IMR-90 (cell line): ENCODE results near the gene RBMS2. TPM values are rescaled to one million over a fixed set of nuclear protein-coding genes. Genes with fewer than 3 reads are reported as not detected.

ENCODE experiments used
- ATAC-seq: fragments of 200-7000 bp; cut with Tn5 transposase; 2 replicates; pipeline ENCODE4 v1.9.1; 2020; ENCODE audit warnings: low read depth, mild to moderate bottlenecking, moderate library complexity
- BruUV-seq: library from RNA; stranded (reverse); fragments of 400-500 nt; replicated peaks from 2 replicates; lab custom pipeline; 2021; lab: Mats Ljungman, UMichigan
- CTCF ChIA-PET: fragments of 300-600 bp; formaldehyde crosslinking; extraction: SDS; loops from one replicate; lab custom pipeline; 2021; ENCODE audit warnings: antibody characterized with exemption; lab: Yijun Ruan, JAX
- POLR2A ChIA-PET: fragments of 300-600 bp; sonication (Branson Sonifier 250); formaldehyde crosslinking; loops from one replicate; lab custom pipeline; 2022; ENCODE audit warnings: antibody characterized with exemption; ENCODE audit not compliant: unreplicated experiment; lab: Charles Lee
- DNase-seq: peaks from one replicate; pipeline ENCODE4 v3.0.0; 2013
- H2AFZ ChIP-seq: replicated peaks from 2 replicates; pipeline ENCODE3; 2013; ENCODE audit warnings: low read length, mild to moderate bottlenecking; ENCODE audit not compliant: poor library complexity
- H2AK5ac ChIP-seq: 2 replicates; pipeline ENCODE4 v1.6.1; 2013; ENCODE audit warnings: low read depth, low read length, inconsistent platforms
- H2AK9ac ChIP-seq: replicated peaks from 2 replicates; pipeline ENCODE3; 2013; ENCODE audit warnings: mild to moderate bottlenecking, low read depth, low read length, moderate library complexity; ENCODE audit not compliant: poor library complexity
- H2BK120ac ChIP-seq: 2 replicates; pipeline ENCODE4 v1.6.1; 2013; ENCODE audit warnings: low read depth, low read length, inconsistent platforms
- H2BK15ac ChIP-seq: 3 replicates; pipeline ENCODE4 v1.6.1; 2013; ENCODE audit warnings: low read depth, low read length, inconsistent platforms
- H2BK20ac ChIP-seq: 2 replicates; pipeline ENCODE4 v1.6.1; 2013; ENCODE audit warnings: low read depth, mild to moderate bottlenecking, inconsistent platforms, low read length, moderate library complexity
- H2BK5ac ChIP-seq: 2 replicates; pipeline ENCODE4 v1.6.1; 2013; ENCODE audit warnings: mild to moderate bottlenecking, low read depth, low read length, inconsistent platforms; ENCODE audit not compliant: poor library complexity, severe bottlenecking
- H3K14ac ChIP-seq: replicated peaks from 2 replicates; pipeline ENCODE4 v1.6.1; 2013; ENCODE audit warnings: low read depth, low read length, inconsistent platforms
- H3K18ac ChIP-seq: 2 replicates; pipeline ENCODE4 v1.6.1; 2013; ENCODE audit warnings: low read depth, low read length, control low read depth
- H3K23ac ChIP-seq: 2 replicates; pipeline ENCODE4 v1.6.1; 2013; ENCODE audit warnings: low read depth, low read length, inconsistent platforms
- H3K27ac ChIP-seq: 2 replicates; pipeline ENCODE4 v1.5.1; 2013; ENCODE audit warnings: mild to moderate bottlenecking, control low read depth, low read length; ENCODE audit not compliant: insufficient read depth
- H3K27me3 ChIP-seq: 2 replicates; pipeline ENCODE4 v1.6.1; 2013; ENCODE audit warnings: low read length; ENCODE audit not compliant: control insufficient read depth, insufficient read depth
- H3K36me3 ChIP-seq: 2 replicates; pipeline ENCODE4 v1.6.1; 2013; ENCODE audit warnings: low read length, mixed read lengths; ENCODE audit not compliant: control insufficient read depth, insufficient read depth
- H3K4ac ChIP-seq: 2 replicates; pipeline ENCODE4 v1.6.1; 2013; ENCODE audit warnings: low read depth, low read length, inconsistent platforms
- H3K4me1 ChIP-seq: 2 replicates; pipeline ENCODE4 v1.6.1; 2013; ENCODE audit warnings: low read length, mixed read lengths; ENCODE audit not compliant: control insufficient read depth, insufficient read depth
- H3K4me2 ChIP-seq: 2 replicates; pipeline ENCODE4 v1.6.1; 2013; ENCODE audit warnings: low read depth, mild to moderate bottlenecking, control low read depth, low read length, moderate library complexity
- H3K4me3 ChIP-seq: 2 replicates; pipeline ENCODE4 v1.5.1; 2013; ENCODE audit warnings: low read depth, mild to moderate bottlenecking, control low read depth, low read length, moderate library complexity; ENCODE audit not compliant: insufficient read depth
- H3K56ac ChIP-seq: 2 replicates; pipeline ENCODE4 v1.6.1; 2013; ENCODE audit warnings: low read length, inconsistent platforms; ENCODE audit not compliant: insufficient read depth; ENCODE audit errors: extremely low read depth
- H3K79me1 ChIP-seq, 2 experiments: 2 replicates each; pipeline ENCODE4 v1.6.1; 2013; ENCODE audit warnings: low read length in 2 of 2, inconsistent platforms in 1 of 2, low read depth in 1 of 2
- H3K9ac ChIP-seq: 2 replicates; pipeline ENCODE4 v1.6.1; 2013; ENCODE audit warnings: low read depth, low read length, control low read depth
- H3K9me1 ChIP-seq: 2 replicates; pipeline ENCODE4 v1.6.1; 2013; ENCODE audit warnings: low read length, inconsistent platforms; ENCODE audit not compliant: insufficient read depth
- H3K9me3 ChIP-seq: 2 replicates; pipeline ENCODE4 v1.6.1; 2013; ENCODE audit warnings: low read length; ENCODE audit not compliant: control insufficient read depth, insufficient read depth
- H4K20me1 ChIP-seq: 2 replicates; pipeline ENCODE4 v1.6.1; 2013; ENCODE audit warnings: low read length, inconsistent platforms; ENCODE audit not compliant: insufficient read depth
- H4K5ac ChIP-seq: 2 replicates; pipeline ENCODE4 v1.6.1; 2013; ENCODE audit warnings: mild to moderate bottlenecking, low read depth, low read length, control low read depth
- H4K8ac ChIP-seq, 2 experiments: 2 replicates each; pipeline ENCODE4 v1.6.1; 2013; ENCODE audit warnings: low read depth in 2 of 2, low read length in 2 of 2, control low read depth in 1 of 2, inconsistent platforms in 1 of 2
- H4K91ac ChIP-seq: 2 replicates; pipeline ENCODE4 v1.6.1; 2013; ENCODE audit warnings: low read depth, low read length, inconsistent platforms; ENCODE audit not compliant: insufficient read depth
- BHLHE40 ChIP-seq: fragments of 150-350 bp; IDR thresholded peaks from 2 replicates; pipeline ENCODE4 v1.6.1; 2016; ENCODE audit warnings: mild to moderate bottlenecking, low read depth, low read length
- MAFK ChIP-seq: IDR thresholded peaks from 2 replicates; pipeline ENCODE4 v1.6.1; 2012; ENCODE audit warnings: low read depth, low read length, improper control_type of control experiment
- MAZ ChIP-seq: IDR thresholded peaks from 2 replicates; pipeline ENCODE4 v1.6.1; 2012; ENCODE audit warnings: low read depth, mild to moderate bottlenecking, low read length, improper control_type of control experiment, moderate library complexity, borderline replicate concordance
- POLR2A ChIP-seq: IDR thresholded peaks from 2 replicates; pipeline ENCODE4 v1.6.1; 2012; ENCODE audit warnings: mild to moderate bottlenecking, low read depth, low read length
- RAD21 ChIP-seq: IDR thresholded peaks from 2 replicates; pipeline ENCODE4 v1.6.1; 2012; ENCODE audit warnings: low read length, improper control_type of control experiment
- RCOR1 ChIP-seq: IDR thresholded peaks from 2 replicates; pipeline ENCODE4 v1.6.1; 2012; ENCODE audit warnings: mild to moderate bottlenecking, low read length, improper control_type of control experiment; ENCODE audit not compliant: insufficient replicate concordance
- dilution Hi-C: fragments of 300-500 bp; cut with HindIII; formaldehyde crosslinking; loops from one replicate; pipeline ENCODE4 v1.14.3; 2018; ENCODE audit warnings: low sequenced_read_pairs; ENCODE audit not compliant: unreplicated experiment
- in situ Hi-C: fragments of 300-500 bp; cut with MboI; formaldehyde crosslinking; loops from 3 replicates; pipeline ENCODE4 v1.14.3; 2019; ENCODE audit warnings: low sequenced_read_pairs, inconsistent platforms, mixed read lengths
- intact Hi-C: fragments of 100-400 bp; cut with micrococcal nuclease; formaldehyde crosslinking; loops from 2 replicates; pipeline ENCODE4 v1.10.0; 2022
- polyA plus RNA-seq, 3 experiments: library from polyadenylated mRNA; depleted of rRNA; stranded (reverse); fragments of >200 nt; gene quantifications; 2 replicates each; pipeline ENCODE4 v1.2.3, GENCODE V29; 2012; ENCODE audit warnings: low replicate concordance in 1 of 3
- total RNA-seq: library from RNA; depleted of rRNA; stranded (reverse); fragments of >200 nt; gene quantifications from 2 replicates; pipeline ENCODE4 v1.2.3, GENCODE V29; 2012
- TF ChIP-seq, protein P1 (sequence below): fragments of 150-350 bp; IDR thresholded peaks from 2 replicates; pipeline ENCODE4 v1.6.1; 2016; ENCODE audit warnings: low read depth, mild to moderate bottlenecking, low read length, moderate library complexity, borderline replicate concordance

The RBMS2 gene
- total and polyA plus RNA-seq, 2 of the 4 experiments (the other 2 are of a cell fraction): 38.0 to 43.6 TPM

DNA sequence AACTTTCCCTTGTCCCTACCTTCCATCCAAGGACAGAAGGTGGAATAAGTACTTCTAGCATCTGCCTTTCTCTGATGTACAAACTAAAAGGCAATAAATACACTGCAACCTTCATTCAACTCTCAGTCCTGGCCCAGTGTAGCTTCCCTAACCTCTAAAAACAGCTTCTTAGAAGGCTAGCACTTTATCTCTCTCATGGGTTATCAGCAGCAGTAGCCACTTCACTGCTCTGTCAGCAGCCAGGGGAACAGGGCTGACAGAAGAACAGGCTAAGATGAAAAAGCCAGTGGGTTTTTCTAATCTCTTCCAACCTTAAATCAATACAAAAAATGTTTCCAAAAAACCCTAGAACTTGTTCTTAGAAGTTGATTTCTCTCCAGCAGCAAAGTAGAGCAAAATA is 95.3 kb downstream of the RBMS2 start:
- dilution Hi-C loops (no loop called here), in situ Hi-C loops (no loop called here), intact Hi-C loops (no loop called here)
- Histone ChIP-seq H3K79me1 (peaks cover 47 to 67% of the 10 kb centered on the region in 2 experiments), H4K20me1 (peaks cover 51% of the 10 kb centered on the region), H4K5ac (no peak overlapping the region), H3K18ac (no peak overlapping the region), H2AFZ (no peak overlapping the region), H3K14ac (no peak overlapping the region), H4K91ac (no peak overlapping the region), H3K56ac (no peak overlapping the region), H3K4me3 (no peak overlapping the region), H2BK15ac (no peak overlapping the region), H3K4me2 (no peak overlapping the region), H3K23ac (no peak overlapping the region), H4K8ac (no peak overlapping the region), H3K4ac (no peak overlapping the region), H2AK5ac (no peak overlapping the region), H3K27ac (no peak overlapping the region), H2BK5ac (no peak overlapping the region), H2AK9ac (no peak overlapping the region), H3K27me3 (no peaks in the 10 kb centered on the region), H3K9ac (no peak overlapping the region), H3K9me3 (no peaks in the 10 kb centered on the region), H2BK20ac (no peak overlapping the region), H3K9me1 (0 out of 2 replicates have a peak, but pooled peaks cover 3% of the 10 kb centered on the region), H2BK120ac (no peak overlapping the region), H3K4me1 (no peaks in the 10 kb centered on the region), H3K36me3 (peaks cover 68% of the 10 kb centered on the region)
- TF ChIP-seq POLR2A (no peak), RCOR1 (no peak), RAD21 (no peak), MAFK (no peak), BHLHE40 (no peak), MAZ (no peak)
- TF ChIP-seq, protein P1, sequence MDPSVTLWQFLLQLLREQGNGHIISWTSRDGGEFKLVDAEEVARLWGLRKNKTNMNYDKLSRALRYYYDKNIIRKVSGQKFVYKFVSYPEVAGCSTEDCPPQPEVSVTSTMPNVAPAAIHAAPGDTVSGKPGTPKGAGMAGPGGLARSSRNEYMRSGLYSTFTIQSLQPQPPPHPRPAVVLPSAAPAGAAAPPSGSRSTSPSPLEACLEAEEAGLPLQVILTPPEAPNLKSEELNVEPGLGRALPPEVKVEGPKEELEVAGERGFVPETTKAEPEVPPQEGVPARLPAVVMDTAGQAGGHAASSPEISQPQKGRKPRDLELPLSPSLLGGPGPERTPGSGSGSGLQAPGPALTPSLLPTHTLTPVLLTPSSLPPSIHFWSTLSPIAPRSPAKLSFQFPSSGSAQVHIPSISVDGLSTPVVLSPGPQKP: no peak
- ChIA-PET POLR2A (interaction anchor here (0.5 kb wide), 1 partner anchor 104 kb away, joined by 3 read pairs; no protein-coding TSS in a partner anchor), CTCF (no interaction called here)
- BruUV-seq: no TSS peak
- DNase-seq: no peak
- no peak for ATAC-seq
